CD4-positive, alpha-beta T cell treated with Interleukin-4 for 1 hour (primary cell): ENCODE measurements around the gene CALB2.
A peak's percentile ranks its signal among the peaks of the same experiment; 100 is the strongest.

Experiments used
- DNase-seq, 2 donors: peaks; one replicate each; pipeline ENCODE4 v3.0.0-alpha.2; 2020 to 2022

CALB2 gene

DNA sequence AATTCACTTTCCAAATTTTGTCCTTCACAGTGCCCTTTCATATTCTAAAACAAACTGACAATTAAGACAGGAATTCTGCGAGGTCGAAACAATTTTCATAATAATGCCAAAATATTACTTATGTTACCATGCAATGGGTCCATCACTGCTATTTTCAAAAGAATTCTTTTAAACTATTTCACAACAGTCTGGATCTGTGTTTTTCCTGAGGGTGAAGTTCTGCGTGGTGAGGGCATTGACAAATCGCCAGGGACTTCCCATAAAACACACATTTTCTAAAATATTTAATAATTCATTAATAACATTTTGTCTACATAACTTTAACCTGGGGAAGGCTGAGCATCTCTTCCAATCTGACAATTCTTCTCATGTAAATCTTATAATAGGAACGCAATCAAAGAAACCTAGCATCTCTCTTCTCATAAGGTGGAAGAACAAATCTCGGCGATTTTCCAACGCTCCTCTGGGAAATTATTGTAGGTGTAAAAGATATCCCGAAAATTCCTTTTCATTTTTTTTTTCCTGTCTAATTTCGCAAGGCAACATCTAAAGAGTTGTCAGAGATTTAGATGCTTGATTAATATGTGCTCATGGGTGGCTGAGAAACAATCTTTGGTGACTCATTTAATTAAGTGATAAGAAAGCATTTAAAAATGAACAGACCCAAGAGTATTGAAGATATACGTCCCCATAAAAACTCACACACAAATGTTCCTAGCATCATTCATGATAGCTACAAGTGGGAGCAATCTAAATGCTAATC is 41.5 kb downstream of the CALB2 start:
- DNase-seq, result no peak

DNA sequence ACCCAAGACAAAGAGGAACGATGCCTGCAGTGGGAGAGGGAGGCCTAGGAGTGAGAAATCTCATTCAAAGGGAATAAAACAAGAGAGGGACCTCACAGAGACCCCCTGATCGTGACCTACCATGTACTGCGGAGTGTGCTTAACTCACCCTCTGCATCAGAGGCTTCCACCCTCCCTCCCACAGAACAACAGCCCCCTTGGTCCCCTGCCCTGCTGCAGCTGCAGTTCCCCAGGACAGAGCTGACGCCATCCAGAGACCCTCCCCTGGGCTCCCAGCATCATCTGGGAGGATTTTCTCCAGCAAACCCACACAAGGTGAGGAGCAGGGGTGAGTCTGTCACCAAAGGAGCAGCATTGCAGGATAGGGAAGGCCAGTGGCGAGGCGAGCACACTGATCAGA is 43.5 kb downstream of the CALB2 start:
- DNase-seq, result no peak

DNA sequence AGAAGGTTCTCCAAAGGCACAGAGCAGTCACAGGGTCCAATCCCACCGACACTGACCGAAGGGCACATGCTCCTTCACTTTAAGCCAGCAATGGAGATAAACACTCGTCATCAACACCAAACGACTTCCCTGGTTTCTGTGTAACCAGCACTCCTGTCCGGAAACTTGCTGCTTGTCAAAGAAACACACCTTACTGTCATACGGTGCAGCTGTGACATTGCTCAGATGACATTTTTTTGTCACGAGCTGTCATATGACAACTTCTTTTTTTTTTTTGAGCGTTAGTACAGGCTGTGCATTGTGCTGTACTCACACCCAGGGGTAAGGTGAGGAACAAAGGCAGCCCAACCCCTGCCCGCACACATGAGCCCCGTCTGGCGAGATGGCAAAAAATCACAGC is 44.2 kb downstream of the CALB2 start:
- no peak for DNase-seq

DNA sequence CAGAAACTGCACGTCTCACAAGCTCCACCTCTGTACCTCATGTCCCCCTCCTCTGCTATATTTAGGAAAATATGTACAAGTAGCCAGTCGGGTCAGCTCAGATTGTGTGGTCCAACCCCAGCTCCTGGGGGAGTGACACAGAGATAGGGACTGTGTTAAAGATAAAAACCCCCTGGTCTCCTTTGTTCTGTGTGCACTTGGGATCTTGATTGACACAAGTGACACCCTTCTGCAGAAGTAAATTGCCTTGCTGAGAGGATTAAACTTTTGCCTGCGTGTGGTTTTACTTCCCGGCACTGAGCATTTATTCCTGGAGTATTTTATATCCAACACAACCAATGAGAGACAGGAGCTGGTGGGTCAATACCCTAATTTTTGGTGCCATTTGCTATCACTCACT is 45.8 kb downstream of the CALB2 start:
- DNase-seq, result no peak

DNA sequence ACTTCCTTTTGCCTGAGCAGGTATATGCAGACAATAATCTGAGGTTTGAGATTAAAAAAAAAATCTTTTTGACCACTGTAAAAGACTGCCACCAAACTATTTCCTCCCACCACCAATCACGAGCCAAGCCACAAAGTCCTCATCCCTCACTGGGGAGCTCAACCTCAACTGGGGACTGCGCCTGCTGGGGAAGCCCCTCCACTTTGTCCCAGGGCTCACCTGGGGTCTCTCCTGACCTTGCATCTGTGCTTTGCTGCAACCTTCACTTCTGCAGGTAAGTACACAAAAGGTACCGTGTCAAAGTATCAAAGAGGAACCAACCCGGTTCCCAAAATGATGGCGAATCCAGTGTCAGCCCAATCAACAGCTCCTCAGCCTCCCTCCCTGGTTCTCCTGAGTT is 47.8 kb downstream of the CALB2 start:
- no peak for DNase-seq

DNA sequence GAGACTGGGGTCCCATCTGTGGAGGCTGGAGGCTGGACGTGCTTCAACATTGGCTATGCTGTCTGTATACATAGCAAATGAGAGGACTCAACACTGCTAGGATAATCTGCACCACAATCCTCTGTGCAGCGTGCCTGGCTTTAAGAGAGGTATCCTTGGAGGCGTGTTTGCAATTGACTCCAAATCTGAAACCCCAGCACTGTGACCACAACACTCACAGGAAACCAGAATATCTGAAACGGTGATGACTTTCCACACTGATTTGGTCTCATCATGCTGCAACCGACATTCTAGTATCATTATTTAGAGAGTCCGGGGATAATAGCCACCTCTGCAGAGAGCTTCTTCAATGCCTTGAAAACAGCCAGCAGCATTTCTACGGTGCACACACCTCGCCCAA is 48.2 kb downstream of the CALB2 start:
- DNase-seq, result no peak

DNA sequence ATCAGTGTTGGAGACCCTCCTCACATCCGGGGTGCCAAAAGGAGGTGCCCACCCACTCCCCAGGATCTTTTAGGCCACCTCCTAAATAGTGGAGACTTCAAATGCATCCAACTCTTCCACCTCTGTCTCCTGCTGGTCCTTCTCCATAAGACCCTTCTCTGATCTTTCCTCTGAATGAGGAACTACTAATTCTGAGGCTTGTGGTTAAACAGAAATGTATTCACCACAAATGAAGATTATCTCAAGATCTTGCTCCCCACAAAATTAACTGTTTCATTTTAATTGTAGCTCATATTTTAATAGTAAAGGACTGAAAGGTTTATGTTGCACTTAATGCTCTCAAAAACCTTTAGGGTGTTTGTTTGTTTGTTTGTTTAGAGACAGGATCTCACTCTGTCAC is 49.2 kb downstream of the CALB2 start:
- no peak for DNase-seq

DNA sequence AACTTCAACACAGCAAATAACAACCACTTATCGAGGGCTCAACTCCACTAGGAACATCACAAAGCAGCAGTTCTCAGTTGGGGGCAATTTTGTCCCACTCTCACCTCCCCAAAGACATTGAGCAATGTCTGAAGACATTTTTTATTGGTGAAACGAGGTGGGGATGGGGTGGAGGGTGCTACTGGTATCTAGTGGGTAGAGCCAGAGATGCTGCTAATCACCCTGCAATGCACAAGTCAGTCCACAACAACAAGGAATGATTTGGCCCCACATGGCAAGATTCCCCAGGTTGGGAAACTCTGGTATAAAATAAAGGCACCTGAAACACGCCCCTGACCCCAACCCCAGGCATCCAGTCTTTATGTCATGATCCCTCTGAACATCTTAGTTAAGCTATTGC is 50.0 kb downstream of the CALB2 start:
- DNase-seq, result no peak

DNA sequence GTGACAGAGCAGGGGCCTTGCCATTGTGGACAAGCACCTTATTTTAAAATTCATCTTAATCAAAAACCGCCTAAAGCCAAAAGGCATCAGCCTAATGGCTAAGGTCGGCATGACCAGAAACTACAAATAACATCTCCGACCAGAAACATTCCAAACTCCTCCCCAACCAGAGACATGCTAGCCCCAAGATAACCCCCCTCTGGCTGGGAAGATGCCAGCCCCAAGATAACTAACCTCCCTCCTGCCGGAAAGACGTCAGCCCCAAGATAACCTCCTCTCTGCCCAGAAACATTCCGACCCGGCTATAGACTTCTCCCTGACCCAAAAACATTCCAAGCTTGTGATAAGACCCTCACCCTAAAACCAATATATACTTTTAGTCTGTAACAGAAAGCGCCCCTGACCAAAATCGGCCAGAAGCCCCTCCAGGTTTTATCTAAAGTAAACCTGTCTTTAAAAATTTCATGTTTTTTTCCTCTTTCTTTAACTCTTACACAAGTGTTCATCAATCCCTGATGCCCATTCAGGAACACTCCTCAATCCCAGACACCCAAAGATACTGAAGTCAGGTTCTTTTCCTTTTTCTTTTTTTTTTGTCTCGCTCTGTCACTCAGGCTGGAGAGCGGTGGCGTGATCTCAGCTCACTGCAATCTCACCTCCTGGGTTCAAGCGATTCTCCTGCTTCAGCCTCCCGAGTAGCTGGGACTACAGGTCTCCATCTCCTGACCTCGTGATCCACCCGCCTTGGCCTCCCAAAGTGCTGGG is 50.7 kb downstream of the CALB2 start:
- no peak for DNase-seq

DNA sequence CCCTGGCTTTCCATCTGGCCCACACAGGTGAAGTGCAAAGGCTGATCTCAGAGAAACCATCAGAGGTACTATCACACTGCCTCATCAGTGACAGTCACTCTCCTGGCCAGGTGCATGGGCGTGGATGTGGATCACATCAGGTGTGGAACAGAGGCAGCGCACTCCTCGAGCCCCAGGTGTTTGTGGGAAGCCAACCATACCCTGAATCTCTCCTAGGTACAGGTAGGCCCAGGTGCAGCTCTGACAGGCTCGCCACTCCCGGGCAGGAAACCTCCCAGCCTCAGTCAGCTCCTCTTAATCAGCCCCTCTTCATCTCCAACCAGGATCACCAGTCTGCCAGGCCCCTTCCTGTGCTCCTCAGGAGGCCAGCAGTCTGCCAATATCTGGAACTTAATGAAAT is 51.6 kb downstream of the CALB2 start:
- DNase-seq, result no peak

DNA sequence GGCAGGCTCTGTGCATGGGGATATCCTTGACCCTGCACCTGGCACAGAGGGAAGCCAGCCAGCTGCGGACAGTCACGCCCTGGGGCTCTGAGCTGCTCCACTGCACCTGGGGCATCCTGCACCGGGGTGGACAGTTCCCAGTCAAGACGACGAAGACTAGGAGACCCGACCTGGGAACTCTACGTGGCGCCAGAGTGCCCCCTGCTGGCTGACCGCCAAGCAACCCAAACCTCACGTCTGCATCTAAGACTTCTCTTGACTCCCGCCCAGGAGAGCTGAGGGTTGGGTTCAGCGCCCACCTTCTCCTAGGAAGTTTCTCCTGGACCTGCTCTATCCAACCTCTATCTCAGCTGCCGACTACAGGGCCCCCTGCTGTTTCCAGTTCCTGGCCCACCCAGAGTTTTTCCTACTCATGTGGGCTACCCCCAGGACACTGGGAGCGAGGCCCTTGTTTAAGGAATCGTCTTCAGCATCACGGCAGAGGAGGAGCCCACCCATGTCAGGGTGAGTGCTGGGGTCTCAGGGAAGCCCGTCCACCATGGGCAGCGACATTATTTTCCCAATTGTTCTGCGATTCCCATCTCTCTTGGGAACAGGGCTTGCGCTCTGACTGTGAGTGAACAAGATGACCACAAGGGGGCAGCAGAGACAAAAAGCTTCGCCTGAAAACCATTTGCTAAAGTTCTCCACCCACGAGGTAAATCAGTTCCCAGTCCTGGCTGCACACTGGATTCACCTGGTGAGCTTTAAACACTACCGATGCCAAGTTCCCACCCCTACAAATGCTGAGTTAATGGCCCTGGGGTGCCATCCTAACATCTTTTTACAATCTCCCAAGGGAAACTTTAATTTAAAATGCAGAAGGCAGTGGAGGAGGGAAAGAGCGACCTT is 54.0 kb downstream of the CALB2 start:
- DNase-seq, result peak; percentile 59 to 62

DNA sequence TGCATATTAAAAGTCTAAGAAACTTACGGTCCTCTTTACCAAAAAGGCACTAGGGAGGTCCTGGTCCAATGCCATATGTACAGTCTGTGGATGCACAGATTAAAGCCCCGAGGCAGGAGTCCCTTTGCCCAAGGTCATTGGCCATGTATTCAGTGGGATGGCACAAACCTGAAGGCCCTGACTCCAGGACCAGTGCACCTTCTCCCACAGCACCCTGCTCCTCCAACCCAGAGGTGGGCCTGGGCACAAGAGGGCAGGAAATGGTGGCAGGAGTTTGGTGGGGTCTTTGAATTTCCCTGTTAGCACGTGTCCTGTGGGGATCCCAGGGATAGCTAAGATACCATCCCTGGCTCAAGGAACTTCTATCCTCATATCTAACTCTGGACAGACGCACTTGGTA is 54.8 kb downstream of the CALB2 start:
- no peak for DNase-seq

DNA sequence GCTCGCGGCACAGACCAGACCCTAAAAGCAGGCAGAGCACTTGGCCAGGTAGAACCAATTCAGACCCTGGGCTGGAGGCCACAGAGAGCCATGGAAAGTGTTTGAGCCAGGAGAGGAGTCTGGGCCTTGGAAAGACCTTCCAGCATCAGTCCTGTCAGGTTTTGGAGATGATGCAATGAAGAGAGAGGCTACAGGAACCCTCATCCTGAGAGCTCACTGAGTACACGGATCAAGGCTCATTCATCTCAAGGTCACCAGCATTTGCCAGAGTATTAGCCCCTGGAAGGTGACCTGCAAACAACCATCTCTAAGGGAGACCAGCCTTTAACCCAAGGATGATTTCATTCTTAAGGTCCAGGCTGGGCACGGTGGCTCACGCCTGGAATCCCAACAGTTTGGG is 55.5 kb downstream of the CALB2 start:
- DNase-seq, result no peak

DNA sequence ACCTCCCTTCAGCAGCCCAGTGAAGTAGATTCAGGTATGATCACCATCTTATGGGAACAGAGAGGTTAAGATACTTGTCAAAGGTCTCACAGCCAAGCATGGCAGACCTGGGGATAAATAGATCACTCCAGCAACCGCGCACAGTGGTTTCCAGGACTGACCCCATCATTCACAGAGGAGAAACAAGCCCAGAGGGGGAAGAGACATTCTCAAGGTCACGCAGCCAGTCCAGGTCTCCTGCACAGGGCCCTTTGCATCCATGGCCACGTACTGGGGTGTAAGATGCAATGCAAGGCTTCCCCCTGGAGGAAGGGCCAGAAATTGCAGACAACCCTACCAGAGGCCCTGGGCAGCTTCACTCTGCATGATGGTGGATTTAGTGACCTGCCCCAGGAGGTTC is 63.4 kb downstream of the CALB2 start:
- DNase-seq, result peak in 1 of 2 donors; percentile 11

DNA sequence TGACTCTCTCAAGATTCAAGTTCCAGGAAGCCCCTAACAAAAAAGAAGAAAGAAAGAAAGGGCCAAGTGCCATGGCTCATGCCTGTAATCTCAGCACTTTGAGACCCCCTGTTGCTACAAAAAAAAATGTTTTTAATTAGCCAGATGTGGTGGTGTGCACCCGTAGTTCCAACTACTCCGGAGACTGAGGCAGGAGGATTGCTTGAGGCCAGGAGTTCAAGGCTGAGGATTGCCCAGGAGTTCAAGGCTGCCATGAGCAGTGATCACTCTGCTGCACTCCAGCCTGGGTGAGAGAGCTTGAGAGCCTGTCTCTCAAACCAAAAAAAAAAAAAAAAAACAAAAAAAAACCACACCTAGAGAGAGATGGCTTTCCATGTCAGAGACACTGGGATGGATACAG is 64.5 kb downstream of the CALB2 start:
- no peak for DNase-seq

DNA sequence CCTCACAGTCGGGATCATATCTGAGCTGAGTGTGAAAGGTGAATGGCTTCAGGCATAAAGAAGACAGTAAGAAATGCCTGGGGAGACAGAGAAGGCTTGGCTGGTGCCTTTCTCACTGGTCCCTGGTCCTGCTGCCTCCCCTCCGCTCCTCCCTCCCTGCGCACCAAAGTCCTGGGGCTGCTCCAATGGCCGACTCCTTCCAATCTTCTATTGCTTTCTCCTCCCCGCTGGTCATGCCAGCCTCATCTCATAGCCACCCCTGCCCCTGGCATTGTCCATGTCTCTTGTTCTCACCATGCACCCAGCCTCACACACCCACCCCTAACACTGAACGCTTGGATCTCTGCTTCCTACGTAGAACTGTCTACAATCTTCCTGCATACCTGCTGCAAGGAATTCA is 65.3 kb downstream of the CALB2 start:
- DNase-seq, result no peak

DNA sequence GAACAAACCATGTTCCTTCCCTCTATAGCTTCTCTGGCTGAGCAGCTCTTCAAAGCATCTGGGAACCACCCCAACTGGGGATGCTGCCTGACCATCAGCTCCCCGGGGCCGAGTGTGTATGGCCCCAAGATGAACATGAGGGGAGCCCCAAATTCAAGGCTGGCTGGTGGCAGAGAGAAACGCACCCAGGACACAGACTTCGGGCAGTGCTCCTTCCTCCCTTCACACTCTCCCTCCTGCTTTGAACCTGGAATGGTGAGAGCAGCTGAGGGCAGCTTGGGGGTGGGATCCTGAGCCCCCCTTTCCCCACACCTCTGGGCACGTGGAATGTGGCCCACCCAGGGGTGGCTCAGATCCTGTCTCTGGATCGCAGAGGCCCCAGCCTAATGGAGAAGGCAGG is 66.1 kb downstream of the CALB2 start:
- DNase-seq, result no peak

DNA sequence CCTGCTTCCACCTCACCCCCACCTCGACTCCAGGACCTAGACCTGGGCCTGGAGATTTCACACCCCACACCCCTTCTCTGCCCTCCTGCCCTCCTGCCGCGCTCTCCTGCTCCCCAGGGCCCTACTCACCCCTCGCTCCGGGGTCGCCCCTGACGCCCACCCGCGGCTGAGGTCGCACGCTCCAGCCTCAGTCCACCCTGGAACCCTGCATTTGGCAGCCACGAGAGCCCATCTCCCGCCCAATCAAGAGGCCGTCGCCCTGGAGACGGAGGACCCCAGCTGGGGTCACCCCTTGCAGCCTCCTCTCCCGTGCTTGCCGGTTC is 67.2 kb downstream of the CALB2 start:
- no peak for DNase-seq

DNA sequence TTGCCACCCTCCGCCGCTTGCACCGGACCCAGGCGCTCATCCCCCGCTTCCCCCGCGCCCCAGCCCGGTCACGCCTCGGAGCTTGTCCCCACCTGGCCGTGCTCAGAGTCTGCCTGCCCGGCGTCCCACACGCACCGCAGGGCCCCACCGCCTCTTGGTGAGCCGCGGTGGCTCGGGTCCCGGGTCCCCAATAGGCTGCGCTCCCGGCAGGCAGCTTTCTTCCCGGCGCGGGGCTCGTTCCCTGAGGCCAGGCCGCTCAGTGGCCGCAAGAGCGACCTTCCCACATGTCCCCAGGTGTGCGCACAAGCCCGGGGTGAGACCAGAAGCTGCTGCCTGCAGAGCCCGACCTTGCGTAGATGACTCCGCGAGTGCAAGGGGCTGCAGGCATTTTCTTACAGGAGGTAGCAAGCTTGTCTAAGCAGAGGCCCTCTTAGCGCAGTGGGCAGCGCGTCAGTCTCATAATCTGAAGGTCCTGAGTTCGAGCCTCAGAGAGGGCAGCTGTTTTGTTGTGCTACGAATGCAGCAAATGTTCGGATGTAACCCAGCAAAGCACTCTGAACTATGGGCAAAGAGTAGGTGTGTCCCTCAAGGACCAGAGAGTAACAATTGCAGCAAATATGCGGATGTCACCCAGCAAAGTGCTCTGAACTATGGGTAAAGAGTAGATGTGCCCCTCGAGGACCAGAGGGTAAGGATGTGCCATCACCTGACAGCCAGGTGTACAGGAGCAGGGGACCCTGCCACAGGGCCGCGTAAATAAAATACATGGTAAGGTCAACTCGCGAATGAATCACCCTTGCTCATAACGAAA is 67.8 kb downstream of the CALB2 start:
- peak in 1 of 2 donors; percentile 14 for DNase-seq

DNA sequence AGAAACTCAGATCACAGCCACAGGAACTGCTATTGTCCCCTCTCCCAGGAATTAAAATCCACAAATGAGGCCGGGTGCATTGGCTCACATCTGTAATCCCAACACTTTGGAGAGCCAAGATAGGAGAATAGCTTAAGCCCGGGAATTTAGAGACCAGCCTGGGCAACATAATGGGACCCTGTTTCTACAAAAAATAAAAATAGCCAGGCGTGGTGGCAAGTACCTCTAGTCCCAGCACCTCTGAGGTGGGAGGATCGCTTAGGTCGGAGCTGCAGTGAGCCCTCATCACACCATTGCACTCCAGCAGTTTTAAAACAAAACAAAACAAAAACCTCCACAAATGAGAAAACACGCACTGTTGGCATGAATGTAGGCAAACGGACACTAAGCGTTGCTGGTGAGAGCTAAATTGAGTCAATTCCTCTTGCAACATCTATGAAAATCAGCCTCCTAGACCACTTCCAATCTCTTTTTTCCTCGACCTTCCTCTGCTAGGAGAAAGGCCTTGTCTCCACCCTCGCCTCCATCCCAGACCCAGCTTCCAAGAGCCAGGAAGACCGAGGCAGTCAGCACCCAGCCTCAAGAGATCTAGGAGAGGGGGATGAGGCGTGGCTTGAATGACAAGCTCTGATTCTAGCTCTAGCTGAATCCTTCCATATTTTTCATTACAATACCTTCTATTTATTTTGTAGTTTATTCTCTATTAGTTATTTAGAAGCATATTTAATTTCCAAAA is 68.5 kb downstream of the CALB2 start:
- DNase-seq, result no peak

DNA sequence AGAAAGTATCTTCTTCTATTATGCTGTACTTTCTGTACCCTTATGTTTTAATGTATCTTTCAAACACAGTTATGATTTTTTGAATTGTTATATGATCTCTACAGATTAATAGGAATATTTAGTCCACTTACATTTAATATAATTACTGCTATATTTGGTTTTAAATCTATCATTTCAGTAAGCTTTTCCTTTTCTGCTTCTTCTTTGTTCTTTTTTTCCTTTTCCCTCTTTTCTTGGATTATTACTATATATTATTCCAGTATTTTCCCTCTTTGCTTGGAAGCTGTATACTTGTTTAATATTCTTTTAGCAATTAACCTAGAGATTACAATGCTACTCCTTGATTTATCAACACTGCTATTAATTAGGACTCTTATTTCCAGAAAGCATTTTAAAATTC is 69.9 kb downstream of the CALB2 start:
- DNase-seq, result no peak

DNA sequence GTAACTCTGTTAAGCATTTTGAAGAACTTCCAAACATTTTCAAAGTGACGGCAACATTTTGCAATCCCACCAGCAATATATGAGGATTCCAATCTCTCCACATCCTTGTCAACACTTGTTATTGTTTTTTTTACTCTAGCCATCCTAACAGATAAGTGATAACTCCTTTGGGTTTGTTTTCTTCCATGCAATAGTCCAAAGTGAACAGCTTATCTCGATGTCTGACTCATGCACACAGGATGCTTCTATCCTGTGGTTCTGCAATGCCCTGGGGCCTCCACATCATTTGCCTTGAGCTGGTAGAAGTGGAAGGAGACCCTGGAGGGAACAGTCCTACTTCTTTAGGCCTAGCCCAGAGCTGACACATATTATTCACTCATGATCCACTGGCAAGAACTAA is 70.4 kb downstream of the CALB2 start:
- no peak for DNase-seq
